Femur (tissue), 1 donor: Measurements from ENCODE around the gene IGFBP5.

Source experiments
- DNase-seq: peaks from one replicate; pipeline ENCODE4 v3.0.0-alpha.2; 2017

IGFBP5 gene

GRCh38 chr2:216663106-216663505 lies 32.2 kb downstream of the IGFBP5 start:
- DNase-seq = no peak

GRCh38 chr2:216661639-216662375 lies 33.5 kb downstream of the IGFBP5 start:
- no peak for DNase-seq

GRCh38 chr2:216661051-216661450 lies 34.3 kb downstream of the IGFBP5 start:
- no peak for DNase-seq

GRCh38 chr2:216660496-216660895 lies 34.9 kb downstream of the IGFBP5 start:
- no peak for DNase-seq

- no peak for DNase-seq
Observed at GRCh38 chr2:216659276-216659675, 36.1 kb downstream of the IGFBP5 start.

GRCh38 chr2:216658757-216659156 lies 36.6 kb downstream of the IGFBP5 start:
- no peak for DNase-seq

GRCh38 chr2:216657980-216658379 lies 37.4 kb downstream of the IGFBP5 start:
- no peak for DNase-seq

- no peak for DNase-seq
Observed at GRCh38 chr2:216657086-216657855, 38.1 kb downstream of the IGFBP5 start.

- no peak for DNase-seq
Observed at GRCh38 chr2:216654528-216655052, 40.8 kb downstream of the IGFBP5 start.

GRCh38 chr2:216653931-216654365 lies 41.4 kb downstream of the IGFBP5 start:
- no peak for DNase-seq

GRCh38 chr2:216653093-216653799 lies 42.1 kb downstream of the IGFBP5 start:
- DNase-seq = no peak

- no peak for DNase-seq
Observed at GRCh38 chr2:216652566-216652965, 42.8 kb downstream of the IGFBP5 start.

GRCh38 chr2:216651351-216651881 lies 43.9 kb downstream of the IGFBP5 start:
- no peak for DNase-seq

- no peak for DNase-seq
Observed at GRCh38 chr2:216650626-216651257, 44.6 kb downstream of the IGFBP5 start.

GRCh38 chr2:216649574-216649973 lies 45.8 kb downstream of the IGFBP5 start:
- no peak for DNase-seq

- DNase-seq = no peak
Observed at GRCh38 chr2:216648105-216648504, 47.2 kb downstream of the IGFBP5 start.

GRCh38 chr2:216646116-216646515 lies 49.2 kb downstream of the IGFBP5 start:
- no peak for DNase-seq

- no peak for DNase-seq
Observed at GRCh38 chr2:216645636-216645950, 49.8 kb downstream of the IGFBP5 start.

- no peak for DNase-seq
Observed at GRCh38 chr2:216644842-216645635, 50.3 kb downstream of the IGFBP5 start.

GRCh38 chr2:216643986-216644659 lies 51.2 kb downstream of the IGFBP5 start:
- peak; percentile 78 for DNase-seq

GRCh38 chr2:216637472-216637871 lies 57.9 kb downstream of the IGFBP5 start:
- no peak for DNase-seq
